AG09309 (cell line): ENCODE data around the gene CCNY.
"Not testable (repeated sequence)": the region's sequence is repeated elsewhere in the genome, so short reads cannot be mapped to it uniquely, and the experiment has no call there.

Experiments used
- DNase-seq: peaks from one replicate; pipeline ENCODE4 v3.0.0-alpha.2; 2010; ENCODE audit warnings: low read depth
- H3K4me3 ChIP-seq: 2 replicates; pipeline ENCODE4 v1.5.1; 2011; ENCODE audit warnings: mild to moderate bottlenecking, low read depth, low read length, moderate library complexity; ENCODE audit not compliant: control insufficient read depth
- CTCF ChIP-seq: IDR thresholded peaks from 2 replicates; pipeline ENCODE4 v1.5.1; 2011; ENCODE audit warnings: mild to moderate bottlenecking, low read depth, low read length, inconsistent platforms; ENCODE audit not compliant: insufficient read depth, control insufficient read depth; ENCODE audit errors: missing control alignments

Gene CCNY

DNA sequence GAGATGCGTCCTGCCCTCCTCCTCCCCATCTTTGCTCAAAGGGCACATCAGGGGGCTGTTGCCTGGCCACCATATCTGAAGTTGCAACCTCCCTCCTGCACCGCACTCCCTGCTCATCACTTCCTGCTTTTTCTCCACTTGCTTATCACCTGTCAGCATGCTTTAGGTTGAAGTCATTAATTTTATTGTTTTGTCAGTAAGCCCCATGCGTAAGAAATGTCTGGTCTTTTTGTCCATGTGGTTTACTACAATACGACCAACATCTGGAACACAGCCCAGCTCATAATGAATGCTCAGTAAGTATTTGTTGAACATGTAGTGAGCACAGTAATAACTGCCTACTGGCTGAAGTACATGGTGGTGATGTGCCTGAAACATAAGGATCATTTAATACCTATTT lies 197.3 kb downstream of the CCNY start:
- TF ChIP-seq CTCF = no peak
- no peak for DNase-seq
- no peak overlapping the region for H3K4me3 ChIP-seq

DNA sequence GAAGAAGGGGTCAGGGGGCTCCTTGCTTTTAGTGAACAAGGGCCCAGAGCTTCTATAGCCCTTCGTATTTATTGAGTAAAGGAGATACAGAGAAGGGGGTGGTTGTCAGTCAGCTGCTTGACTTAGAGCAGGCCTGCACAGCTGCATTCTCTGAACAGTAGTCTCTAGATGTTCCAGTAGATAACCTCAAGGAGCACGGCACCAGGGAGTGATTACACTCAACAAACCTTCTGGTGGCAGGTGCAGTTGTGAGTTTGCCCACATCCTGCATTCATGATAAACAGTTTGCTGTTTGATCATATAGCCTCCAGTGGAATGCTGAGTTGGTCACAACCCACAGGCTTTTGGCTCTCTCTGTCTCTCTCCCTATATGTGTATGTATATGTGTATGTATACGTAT lies 198.8 kb downstream of the CCNY start:
- no peak for TF ChIP-seq CTCF
- DNase-seq = no peak
- no peak overlapping the region for H3K4me3 ChIP-seq

DNA sequence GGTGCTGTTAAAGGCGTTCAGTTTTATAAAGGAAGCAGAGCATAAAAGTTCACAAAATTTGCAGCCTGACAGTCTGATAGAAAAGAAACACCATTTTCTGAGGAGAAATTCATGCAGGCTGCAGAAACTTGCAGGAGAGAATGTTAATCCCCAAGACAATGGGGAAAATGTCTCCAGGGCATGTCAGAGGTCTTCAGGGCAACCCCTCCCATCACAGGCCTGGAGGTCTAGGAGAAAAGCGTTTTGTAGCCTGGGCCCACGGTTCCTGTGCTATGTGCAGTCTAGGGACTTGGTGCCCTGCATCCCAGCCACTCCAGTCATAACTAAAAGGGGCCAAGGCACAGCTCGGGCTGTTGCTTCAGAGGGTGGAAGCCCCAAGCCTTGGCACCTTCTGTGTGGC lies 200.5 kb downstream of the CCNY start:
- DNase-seq = no peak
- H3K4me3 ChIP-seq = no peak overlapping the region
- no peak for TF ChIP-seq CTCF

- not testable (repeated sequence) for H3K4me3 ChIP-seq, DNase-seq
Observed at GRCh38 chr10:35537925-35538324, 201.6 kb downstream of the CCNY start.

- H3K4me3 ChIP-seq = no peak overlapping the region
- no peak for DNase-seq
- no peak for TF ChIP-seq CTCF
Observed at GRCh38 chr10:35540296-35541164, 204.2 kb downstream of the CCNY start.

GRCh38 chr10:35541720-35542119 lies 205.4 kb downstream of the CCNY start:
- DNase-seq = no peak
- no peak overlapping the region for H3K4me3 ChIP-seq
- no peak for TF ChIP-seq CTCF

DNA sequence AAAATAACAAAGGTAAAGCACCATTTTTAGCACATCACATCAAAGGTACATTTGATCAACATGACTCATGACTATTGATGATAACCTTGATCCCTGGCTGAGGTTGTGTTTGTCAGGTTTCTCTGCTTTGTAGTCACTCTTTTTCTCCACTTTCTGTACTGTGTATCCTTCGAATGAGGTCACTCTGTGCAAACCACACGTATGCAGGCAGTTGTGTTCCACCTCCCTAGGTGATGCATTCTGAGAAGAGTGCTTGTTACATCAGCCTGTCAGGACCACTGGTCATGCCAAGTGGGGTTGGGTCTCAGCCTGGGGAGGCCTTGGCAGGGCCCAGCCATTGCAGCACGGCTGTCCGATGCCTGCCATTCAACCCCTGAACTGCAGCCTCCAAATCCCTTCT lies 206.0 kb downstream of the CCNY start:
- DNase-seq = no peak

More for the DNA sequence above, 206.0 kb downstream of the CCNY start:
- H3K4me3 ChIP-seq = no peak overlapping the region
- TF ChIP-seq CTCF = no peak
